Islet of Langerhans (tissue), 1 donor: ENCODE data around the gene PHRF1.
"Not testable (repeated sequence)": the region's sequence is repeated elsewhere in the genome, so short reads cannot be mapped to it uniquely, and the experiment has no call there.

Experiments
- FAIRE-seq: peaks from one replicate; lab custom pipeline; 2011; peaks lifted over from hg19 to GRCh38; lab: Jason Lieb, UNC

Gene PHRF1

DNA sequence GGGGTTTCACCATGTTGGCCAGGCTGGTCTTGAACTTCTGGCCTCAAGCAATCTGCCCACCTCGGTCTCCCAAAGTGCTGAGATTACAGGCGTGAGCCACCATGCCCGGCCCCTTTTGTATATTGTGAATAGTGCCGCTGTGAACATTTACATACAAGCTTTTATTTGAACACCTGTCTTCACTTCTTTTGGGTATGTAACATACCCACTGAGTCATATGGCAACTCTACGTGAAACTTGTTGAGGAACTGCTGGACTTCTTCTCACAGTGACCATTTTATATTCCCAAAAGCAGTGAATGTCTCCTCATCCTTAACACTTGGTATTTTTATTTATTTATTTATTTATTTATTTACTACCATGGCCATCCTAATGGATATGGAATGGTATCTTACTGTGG lies 54.6 kb downstream of the PHRF1 start:
- FAIRE-seq = no peak

DNA sequence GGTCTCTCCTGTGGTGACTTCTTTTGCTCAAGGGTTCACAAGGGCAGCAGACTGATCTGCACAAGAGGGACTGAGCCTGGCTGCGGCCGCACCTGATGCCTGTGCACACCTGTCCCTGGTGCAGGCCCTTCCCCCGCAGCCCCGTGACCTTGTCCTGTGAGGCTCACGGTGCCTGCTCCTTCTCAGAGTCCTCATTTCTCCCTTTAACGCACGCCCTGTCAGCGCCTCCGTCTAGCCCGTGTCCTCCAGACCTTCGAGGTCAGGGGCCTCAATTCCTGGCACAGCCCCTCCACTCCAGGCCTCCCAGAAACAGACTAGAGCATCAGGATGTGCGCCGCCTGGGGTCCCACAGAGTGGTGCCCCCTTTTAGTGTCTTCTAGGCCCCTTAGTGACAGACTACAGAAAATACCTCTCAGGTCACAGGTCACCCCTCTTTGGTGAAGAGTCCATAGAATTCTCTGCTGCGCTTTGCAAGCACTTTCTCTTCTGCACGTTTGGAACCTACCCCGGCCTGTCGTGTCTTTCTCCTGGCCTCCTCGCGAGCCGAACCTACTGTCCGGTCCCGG lies 59.8 kb downstream of the PHRF1 start:
- FAIRE-seq = no peak

- FAIRE-seq = no peak
Observed at GRCh38 chr11:636511-637332, 60.5 kb downstream of the PHRF1 start, which contains the start of gene DRD4. Gene DRD4, plus strand, starts transcription at chr11:637269. Its CDS starts 36 bp downstream, at chr11:637305.

DNA sequence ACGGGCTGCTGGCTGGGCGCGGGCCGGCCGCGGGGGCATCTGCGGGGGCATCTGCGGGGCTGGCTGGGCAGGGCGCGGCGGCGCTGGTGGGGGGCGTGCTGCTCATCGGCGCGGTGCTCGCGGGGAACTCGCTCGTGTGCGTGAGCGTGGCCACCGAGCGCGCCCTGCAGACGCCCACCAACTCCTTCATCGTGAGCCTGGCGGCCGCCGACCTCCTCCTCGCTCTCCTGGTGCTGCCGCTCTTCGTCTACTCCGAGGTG lies 61.0 kb downstream of the PHRF1 start:
- FAIRE-seq = no peak

GRCh38 chr11:637593-638521 lies 61.6 kb downstream of the PHRF1 start:
- no peak for FAIRE-seq

DNA sequence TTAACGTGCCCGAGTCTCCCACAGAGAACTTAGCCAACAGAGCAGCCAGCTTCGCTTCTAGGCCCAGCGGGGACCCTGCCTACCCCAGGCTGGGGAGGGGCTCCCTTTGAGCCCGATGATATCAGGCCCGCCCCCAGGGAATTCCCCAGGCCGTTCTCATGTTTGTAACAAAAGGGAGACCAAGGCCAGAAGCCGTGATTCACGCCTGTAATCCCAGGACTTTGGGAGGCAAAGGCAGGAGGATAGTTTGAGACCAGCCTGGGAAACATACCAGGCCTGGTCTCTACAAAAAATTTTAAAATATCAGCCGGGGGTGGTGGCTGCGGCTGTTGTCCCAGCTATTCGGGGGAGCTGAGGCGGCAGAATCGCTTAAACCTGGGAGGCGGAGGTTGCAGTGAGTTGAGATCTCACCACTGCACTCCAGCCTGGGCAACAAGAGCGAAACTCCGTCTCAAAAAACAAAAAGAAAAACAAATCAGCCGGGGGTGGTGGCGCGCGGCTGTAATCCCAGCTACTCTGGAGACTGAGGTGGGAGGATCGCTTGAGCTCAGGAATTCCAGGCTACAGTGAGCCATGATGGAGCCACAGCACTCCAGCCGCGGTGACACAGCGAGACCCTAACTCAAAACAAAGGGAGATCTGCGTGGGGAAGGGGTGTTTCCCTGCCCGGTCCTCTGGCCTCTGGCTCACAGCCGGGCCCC lies 62.5 kb downstream of the PHRF1 start:
- no peak for FAIRE-seq

DNA sequence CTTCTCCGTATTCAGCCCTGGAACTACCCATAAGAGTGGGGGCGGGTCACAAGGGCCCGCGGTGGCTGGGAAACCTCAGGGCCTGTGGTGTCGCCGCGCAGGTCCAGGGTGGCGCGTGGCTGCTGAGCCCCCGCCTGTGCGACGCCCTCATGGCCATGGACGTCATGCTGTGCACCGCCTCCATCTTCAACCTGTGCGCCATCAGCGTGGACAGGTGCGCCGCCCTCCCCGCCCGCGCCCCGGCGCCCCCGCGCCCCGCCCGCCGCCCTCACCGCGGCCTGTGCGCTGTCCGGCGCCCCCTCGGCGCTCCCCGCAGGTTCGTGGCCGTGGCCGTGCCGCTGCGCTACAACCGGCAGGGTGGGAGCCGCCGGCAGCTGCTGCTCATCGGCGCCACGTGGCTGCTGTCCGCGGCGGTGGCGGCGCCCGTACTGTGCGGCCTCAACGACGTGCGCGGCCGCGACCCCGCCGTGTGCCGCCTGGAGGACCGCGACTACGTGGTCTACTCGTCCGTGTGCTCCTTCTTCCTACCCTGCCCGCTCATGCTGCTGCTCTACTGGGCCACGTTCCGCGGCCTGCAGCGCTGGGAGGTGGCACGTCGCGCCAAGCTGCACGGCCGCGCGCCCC lies 63.2 kb downstream of the PHRF1 start:
- FAIRE-seq = no peak

DNA sequence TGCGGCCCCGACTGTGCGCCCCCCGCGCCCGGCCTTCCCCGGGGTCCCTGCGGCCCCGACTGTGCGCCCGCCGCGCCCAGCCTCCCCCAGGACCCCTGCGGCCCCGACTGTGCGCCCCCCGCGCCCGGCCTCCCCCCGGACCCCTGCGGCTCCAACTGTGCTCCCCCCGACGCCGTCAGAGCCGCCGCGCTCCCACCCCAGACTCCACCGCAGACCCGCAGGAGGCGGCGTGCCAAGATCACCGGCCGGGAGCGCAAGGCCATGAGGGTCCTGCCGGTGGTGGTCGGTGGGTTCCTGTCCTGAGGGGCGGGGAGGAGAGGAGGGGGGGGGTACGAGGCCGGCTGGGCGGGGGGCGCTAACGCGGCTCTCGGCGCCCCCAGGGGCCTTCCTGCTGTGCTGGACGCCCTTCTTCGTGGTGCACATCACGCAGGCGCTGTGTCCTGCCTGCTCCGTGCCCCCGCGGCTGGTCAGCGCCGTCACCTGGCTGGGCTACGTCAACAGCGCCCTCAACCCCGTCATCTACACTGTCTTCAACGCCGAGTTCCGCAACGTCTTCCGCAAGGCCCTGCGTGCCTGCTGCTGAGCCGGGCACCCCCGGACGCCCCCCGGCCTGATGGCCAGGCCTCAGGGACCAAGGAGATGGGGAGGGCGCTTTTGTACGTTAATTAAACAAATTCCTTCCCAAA lies 63.9 kb downstream of the PHRF1 start:
- no peak for FAIRE-seq

DNA sequence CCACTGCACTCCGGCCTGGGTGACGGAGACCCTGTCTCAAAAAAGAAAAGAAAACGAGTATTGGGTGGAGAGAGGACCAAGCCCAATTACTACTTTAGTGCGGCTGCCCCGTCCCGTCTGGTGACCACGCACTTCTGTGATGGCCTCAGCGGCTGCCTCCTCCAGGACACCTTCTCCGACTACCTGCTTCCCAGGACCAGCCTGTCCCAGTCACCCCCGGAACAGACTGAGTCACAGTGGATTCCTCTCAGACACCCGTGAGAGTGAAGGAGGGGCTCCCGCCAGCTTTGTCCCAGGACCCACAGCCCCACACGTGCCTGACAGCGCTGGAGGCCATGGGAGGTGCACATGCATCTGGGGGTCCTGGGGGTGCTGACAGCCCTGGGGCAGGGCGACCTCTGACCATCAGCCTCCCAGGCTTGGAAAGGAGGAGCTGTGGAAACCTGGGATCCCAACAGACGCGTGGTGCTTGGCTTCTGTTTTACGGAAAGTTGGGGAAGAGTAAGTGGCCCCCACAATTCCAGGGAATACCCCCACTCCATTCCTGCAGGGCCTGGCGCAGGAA lies 65.6 kb downstream of the PHRF1 start:
- FAIRE-seq = no peak

DNA sequence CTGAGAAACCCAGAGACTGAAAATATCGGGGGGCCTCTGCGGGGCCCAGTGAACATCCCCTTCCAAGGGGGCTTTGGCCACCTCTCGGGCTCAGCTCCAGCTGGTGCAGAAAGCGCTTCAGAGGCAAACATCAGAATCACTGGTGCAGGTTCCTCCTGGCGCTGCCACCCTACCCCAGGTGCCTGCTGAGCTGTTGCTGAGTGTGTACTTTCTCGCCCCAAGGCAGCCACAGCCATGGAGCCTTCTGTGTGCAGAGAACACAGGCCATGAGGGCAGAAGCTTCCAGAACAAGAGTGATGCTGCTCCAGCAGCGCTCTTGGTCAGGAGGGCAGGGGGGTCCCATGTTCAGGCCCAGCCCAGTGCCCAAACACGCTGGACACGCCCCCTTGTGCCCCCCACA lies 67.1 kb downstream of the PHRF1 start:
- FAIRE-seq = no peak

DNA sequence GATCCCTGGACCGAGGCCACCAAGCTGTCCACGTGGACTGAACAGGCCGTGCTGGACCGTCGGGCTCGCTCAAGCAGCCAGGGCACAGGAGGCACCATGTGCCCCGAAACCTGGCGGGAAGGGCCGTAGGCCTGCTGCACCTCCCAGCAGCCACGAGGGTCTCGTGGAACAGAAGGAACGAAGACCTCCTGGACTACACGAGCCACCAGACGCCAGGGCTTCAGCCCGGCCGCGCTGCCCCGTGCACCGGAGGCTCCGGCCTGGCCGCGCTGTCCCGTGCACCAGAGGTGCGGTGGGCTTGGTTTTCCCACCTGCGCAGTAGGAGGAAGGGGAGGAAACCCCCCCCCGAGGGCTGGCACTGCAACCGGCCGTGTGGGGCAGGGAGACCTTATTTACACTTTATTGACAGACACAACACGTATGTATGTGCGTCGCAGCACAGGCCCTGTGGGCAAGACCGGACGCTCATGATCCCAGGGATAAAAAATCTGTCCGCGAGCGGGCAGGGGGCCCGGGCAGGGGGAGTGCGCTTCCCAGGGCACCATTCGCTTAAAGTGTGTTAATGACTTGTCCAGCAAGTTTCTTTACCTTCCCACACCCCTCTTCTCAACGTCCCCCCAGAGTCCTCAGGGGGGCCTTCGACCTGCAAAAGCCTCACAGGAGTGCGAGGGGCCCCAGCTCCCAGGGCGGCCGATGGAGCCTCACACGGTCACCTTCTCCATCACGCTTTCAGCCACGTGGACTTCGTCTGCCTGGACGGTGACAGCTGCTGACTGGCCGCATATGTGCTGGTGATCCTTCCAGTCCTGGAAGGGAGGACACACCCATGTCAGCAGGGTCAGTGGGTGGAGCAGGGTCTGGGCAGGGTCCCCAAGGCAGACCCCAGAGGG lies 67.8 kb downstream of the PHRF1 start:
- no peak for FAIRE-seq

- no peak for FAIRE-seq
Observed at GRCh38 chr11:645536-645935, 69.3 kb downstream of the PHRF1 start.

DNA sequence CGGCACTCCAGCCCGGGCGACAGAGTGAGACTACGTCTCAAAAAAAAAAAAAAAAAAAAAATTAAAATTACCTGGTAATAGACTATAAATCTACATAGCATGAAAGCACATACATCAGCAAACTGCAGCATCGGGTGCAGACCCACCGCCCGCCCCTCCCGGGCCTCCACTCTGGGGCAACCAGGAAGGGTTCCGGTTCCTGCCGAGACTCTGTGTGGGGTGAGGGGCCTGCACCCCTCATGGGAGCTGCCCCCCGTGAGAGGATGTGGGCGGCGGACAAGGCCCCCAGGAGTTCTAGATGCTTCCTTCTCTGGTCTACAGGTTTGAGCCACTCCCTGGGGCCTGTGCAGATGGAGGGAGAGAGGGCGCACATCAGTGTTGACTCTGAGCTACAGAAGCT lies 69.9 kb downstream of the PHRF1 start:
- FAIRE-seq = no peak

DNA sequence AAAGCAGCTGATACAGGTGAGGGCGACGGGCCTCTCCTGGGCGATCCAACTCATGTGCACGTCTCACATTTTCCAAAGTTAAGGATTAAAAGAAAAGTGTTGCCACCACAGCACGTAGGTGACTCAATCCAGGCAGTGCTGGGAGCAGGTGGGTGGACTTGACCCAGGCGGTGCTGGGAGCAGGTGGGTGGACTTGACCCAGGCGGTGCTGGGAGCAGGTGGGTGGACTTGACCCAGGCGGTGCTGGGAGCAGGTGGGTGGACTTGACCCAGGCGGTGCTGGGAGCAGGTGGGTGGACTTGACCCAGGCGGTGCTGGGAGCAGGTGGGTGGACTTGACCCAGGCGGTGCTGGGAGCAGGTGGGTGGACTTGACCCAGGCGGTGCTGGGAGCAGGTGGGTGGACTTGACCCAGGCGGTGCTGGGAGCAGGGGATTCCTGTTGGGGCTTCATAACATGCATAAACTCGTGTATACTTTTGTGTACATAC lies 71.4 kb downstream of the PHRF1 start:
- FAIRE-seq = not testable (repeated sequence)

DNA sequence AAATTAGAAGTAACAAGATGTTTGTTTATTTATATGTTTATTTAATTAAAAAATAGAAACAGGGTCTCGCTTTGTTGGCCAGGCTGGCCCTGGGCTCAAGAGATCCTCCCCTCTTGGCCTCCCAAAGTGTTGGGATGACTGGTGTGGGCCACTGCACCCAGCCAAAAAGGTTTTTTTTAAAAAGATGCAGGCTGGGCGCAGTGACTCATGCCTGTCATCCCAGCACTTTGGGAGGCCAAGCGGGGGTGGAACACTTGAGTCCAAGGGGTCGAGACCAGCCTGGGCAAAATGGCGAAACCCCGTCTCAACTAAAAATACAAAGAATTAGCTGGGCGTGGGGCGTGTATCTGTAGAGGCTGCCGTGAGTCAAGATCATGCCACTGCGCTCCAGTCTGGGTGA lies 74.2 kb downstream of the PHRF1 start:
- FAIRE-seq = no peak

- FAIRE-seq = not testable (repeated sequence)
Observed at GRCh38 chr11:653136-653535, 76.9 kb downstream of the PHRF1 start.

GRCh38 chr11:653837-654236 lies 77.6 kb downstream of the PHRF1 start:
- no peak for FAIRE-seq

GRCh38 chr11:654444-654843 lies 78.2 kb downstream of the PHRF1 start:
- FAIRE-seq = not testable (repeated sequence)

- FAIRE-seq = no peak
Observed at GRCh38 chr11:655036-655726, 78.9 kb downstream of the PHRF1 start.
